ENCODE measurements around the gene FAM170B. TPM values are rescaled to one million over a fixed set of nuclear protein-coding genes. Genes with fewer than 3 reads are reported as not detected.

FAM170B gene
- total and polyA plus RNA-seq, 2 donors (not counting 3 experiments of a cell fraction or from before 2014, with no cell fraction given): not detected

GRCh38 chr10:49144058-49144720 is 10.4 kb upstream of the FAM170B start:
- intact Hi-C loops (cut with micrococcal nuclease): no loop called here
- BruUV-seq (replicated peaks): no TSS peak
- Histone ChIP-seq H3K4me1 (ENCODE audit: control insufficient read depth, extremely low read depth, insufficient read depth, low read length) (no peaks in the 10 kb centered on the region), H4K20me1 (replicated peaks; ENCODE audit: control insufficient read depth, extremely low read depth, insufficient read depth, low read length) (no peaks in the 10 kb centered on the region), H3K9me3 (replicated peaks; ENCODE audit: control insufficient read depth, insufficient read depth, low read length) (no peaks in the 10 kb centered on the region), H3K4me2 (ENCODE audit: insufficient read depth, low read length) (no peak overlapping the region), H3K27me3 (ENCODE audit: control insufficient read depth in 2 of 2, insufficient read depth in 2 of 2, low read length in 2 of 2) (no peaks in the 10 kb centered on the region), H2AFZ (ENCODE audit: low read depth, low read length) (no peak overlapping the region), H3K79me2 (ENCODE audit: control insufficient read depth, insufficient read depth, low read length) (no peaks in the 10 kb centered on the region), H3K9me1 (replicated peaks; ENCODE audit: control insufficient read depth, extremely low read depth, insufficient read depth, low read length) (no peaks in the 10 kb centered on the region), H3K9ac (replicated peaks; ENCODE audit: extremely low read depth, insufficient read depth, low read length) (no peak overlapping the region), H3K27ac (ENCODE audit: insufficient read depth, low read depth, low read length) (no peak overlapping the region), H3K4me3 (replicated peaks in 1 of 3; ENCODE audit: insufficient read depth in 1 of 3, low read depth in 1 of 3, low read length in 3 of 3) (no peak overlapping the region), H3K36me3 (ENCODE audit: control insufficient read depth in 2 of 2, extremely low read depth in 1 of 2, insufficient read depth in 2 of 2, low read length in 2 of 2) (no peaks in the 10 kb centered on the region)
- dilution Hi-C loops (cut with MboI; ENCODE audit: extremely low pct_ligation_motif_present, low sequenced_read_pairs): no loop called here
- CTCF ChIA-PET: no interaction called here
- DNase-seq (ENCODE audit: low read depth, low spot score): no peak
- POLR2A ChIA-PET: no interaction called here
- TF ChIP-seq GATA2 (IDR thresholded peaks at IDR 0.05; ENCODE audit: insufficient read depth, insufficient read length, low read depth, low read length): no peak
- TF ChIP-seq EZH2 (IDR thresholded peaks at IDR 0.05; ENCODE audit: borderline replicate concordance, low read depth, low read length, severe bottlenecking): no peak
- no peak for TF ChIP-seq POLR2A (IDR thresholded peaks at IDR 0.05; ENCODE audit: low read depth, low read length)
- TF ChIP-seq CTCF (IDR thresholded peaks at IDR 0.05; ENCODE audit: extremely low read depth in 1 of 2, insufficient read depth in 1 of 2, low read depth in 1 of 2, low read length in 2 of 2): no peak
- no peak for TF ChIP-seq MYC (IDR thresholded peaks at IDR 0.05; ENCODE audit: low read depth, low read length)
- no peak for TF ChIP-seq POLR2AphosphoS5 (IDR thresholded peaks at IDR 0.05; ENCODE audit: insufficient read depth, low read depth, low read length)
- no peak for TF ChIP-seq JUN (IDR thresholded peaks at IDR 0.05; ENCODE audit: borderline replicate concordance, insufficient read depth, insufficient read length, low read depth)
- no peak for TF ChIP-seq MAX (IDR thresholded peaks at IDR 0.05; ENCODE audit: insufficient read depth, insufficient read length)
- TF ChIP-seq FOS (IDR thresholded peaks at IDR 0.05; ENCODE audit: borderline replicate concordance, insufficient read depth, low read length): no peak
- no peak for FAIRE-seq

All from endothelial cell of umbilical vein (primary cell).